K562 (cell line): ENCODE measurements around the gene SPEM3.

Experiments used
- CTCF ChIP-seq, 3 experiments: IDR thresholded peaks in 2 of 3; conservative IDR thresholded peaks in 1 of 3; 2 replicates each; pipeline ENCODE4 v1.5.1; 2011 to 2012; ENCODE audit warnings: low read length in 3 of 3, mild to moderate bottlenecking in 3 of 3, control low read depth in 2 of 3, improper control_type of control experiment in 1 of 3, inconsistent platforms in 1 of 3, low read depth in 1 of 3, mixed read lengths in 1 of 3, moderate library complexity in 1 of 3; ENCODE audit not compliant: insufficient read depth in 2 of 3
- E4F1 ChIP-seq: fragments of 250-450 bp; sonication (Bioruptor Pico); IDR thresholded peaks from 2 replicates; pipeline ENCODE4 v1.5.0; 2021; ENCODE audit warnings: mild to moderate bottlenecking, borderline replicate concordance
- EP300 ChIP-seq: IDR thresholded peaks from 2 replicates; pipeline ENCODE4 v1.6.1; 2012; ENCODE audit warnings: low read length, improper control_type of control experiment
- FOSL1 ChIP-seq: fragments of 200-800 bp; sonication (Bioruptor generic); conservative IDR thresholded peaks from 2 replicates; pipeline ENCODE4 v1.6.1; 2016; ENCODE audit warnings: missing genetic modification characterization, missing compliant biosample characterization
- PCBP2 ChIP-seq: fragments of 200-400 bp; formaldehyde crosslinking; IDR thresholded peaks from 2 replicates; pipeline ENCODE4 v1.6.1; 2018; ENCODE audit warnings: low read length, low read depth, mild to moderate bottlenecking, moderate library complexity; ENCODE audit not compliant: poor library complexity, severe bottlenecking
- POU5F1 ChIP-seq: fragments of 150-350 bp; IDR thresholded peaks from 2 replicates; pipeline ENCODE4 v1.6.1; 2014; ENCODE audit warnings: borderline replicate concordance, low read length, low read depth, mild to moderate bottlenecking; ENCODE audit not compliant: partially characterized antibody
- SFPQ ChIP-seq: fragments of 200-400 bp; formaldehyde crosslinking; IDR thresholded peaks from 2 replicates; pipeline ENCODE4 v1.6.1; 2017; ENCODE audit warnings: mild to moderate bottlenecking, low read depth, low read length, moderate library complexity
- ZNF239 ChIP-seq: fragments of 250-450 bp; sonication (Bioruptor Pico); IDR thresholded peaks from 2 replicates; pipeline ENCODE4 v1.4.0; 2020; ENCODE audit warnings: mild to moderate bottlenecking

GRCh38 chr17:7443499-7444485 lies 15.1 kb downstream of the SPEM3 start:
- no peak for TF ChIP-seq EP300
- no peak for TF ChIP-seq ZNF239 (CRISPR knock-in tag)
- no peak for TF ChIP-seq POU5F1
- TF ChIP-seq PCBP2: no peak
- no peak for TF ChIP-seq E4F1 (CRISPR knock-in tag)
- no peak for TF ChIP-seq FOSL1
- TF ChIP-seq CTCF (IDR thresholded peaks at IDR 0.05 in 2 of 3, conservative IDR thresholded peaks at IDR 0.05 in 1 of 3; ENCODE audit: insufficient read depth in 2 of 3, low read depth in 1 of 3, low read length in 3 of 3): no peak
- no peak for TF ChIP-seq SFPQ
